CD4-positive, CD25-positive, alpha-beta regulatory T cell (primary cell): ENCODE results near the gene NFKBIL1. TPM values are rescaled to one million over a fixed set of nuclear protein-coding genes. Genes with fewer than 3 reads are reported as not detected.

Experiments used
- ATAC-seq, 2 donors: fragments of 150-1000 bp; cut with Tn5 transposase; one replicate each; pipeline ENCODE4 v1.10.0; 2021; ENCODE audit warnings: low read depth in 2 of 2, moderate number of reproducible peaks in 2 of 2, moderate library complexity in 1 of 2
- DNase-seq, 3 donors: peaks; one replicate each; pipeline versions ENCODE4 v3.0.0 to v3.0.0-alpha.2; 2012 to 2022; ENCODE audit warnings: mixed read lengths in 1 of 3
- H3K27ac ChIP-seq: one replicate; pipeline ENCODE4 v1.7.0; 2013; ENCODE audit warnings: mild to moderate bottlenecking, low read length; ENCODE audit not compliant: insufficient read depth, poor library complexity, severe bottlenecking
- H3K27me3 ChIP-seq: one replicate; pipeline ENCODE4 v1.7.0; 2013; ENCODE audit warnings: low read length; ENCODE audit not compliant: control insufficient read depth, insufficient read depth
- H3K36me3 ChIP-seq: one replicate; pipeline ENCODE4 v1.7.0; 2013; ENCODE audit warnings: mild to moderate bottlenecking, low read length, moderate library complexity; ENCODE audit not compliant: control insufficient read depth, insufficient read depth
- H3K4me1 ChIP-seq: 2 replicates; pipeline ENCODE4 v1.7.0; 2013; ENCODE audit warnings: mild to moderate bottlenecking, low read length; ENCODE audit not compliant: insufficient read depth, control insufficient read depth, poor library complexity, severe bottlenecking
- H3K4me3 ChIP-seq: one replicate; pipeline ENCODE4 v1.7.0; 2013; ENCODE audit warnings: low read depth, mild to moderate bottlenecking, low read length, moderate library complexity
- H3K9me3 ChIP-seq, 2 experiments: 1 replicate in 1 of 2; 2 replicates in 1 of 2; pipeline ENCODE4 v1.7.0; 2013; ENCODE audit warnings: low read length in 2 of 2, mild to moderate bottlenecking in 1 of 2, moderate library complexity in 1 of 2; ENCODE audit not compliant: control insufficient read depth in 2 of 2
- H3K27ac Mint-ChIP-seq, 3 donors: one replicate each; pipeline ENCODE4 v1.8.0; 2020 to 2022; ENCODE audit warnings: mild to moderate bottlenecking in 3 of 3, mixed read lengths in 3 of 3, moderate library complexity in 2 of 3
- H3K27me3 Mint-ChIP-seq: one replicate; pipeline ENCODE4 v1.8.0; 2022; ENCODE audit warnings: mild to moderate bottlenecking, mixed read lengths
- H3K36me3 Mint-ChIP-seq: one replicate; pipeline ENCODE4 v1.8.0; 2020; ENCODE audit warnings: mixed read lengths
- H3K4me1 Mint-ChIP-seq, 4 donors: one replicate each; pipeline ENCODE4 v1.8.0; 2020 to 2022; ENCODE audit warnings: mixed read lengths in 4 of 4, mild to moderate bottlenecking in 1 of 4
- H3K4me3 Mint-ChIP-seq, 4 donors: one replicate each; pipeline ENCODE4 v1.8.0; 2020 to 2022; ENCODE audit warnings: mild to moderate bottlenecking in 4 of 4, mixed read lengths in 4 of 4, moderate library complexity in 3 of 4
- H3K9me3 Mint-ChIP-seq, 7 donors: one replicate each; pipeline ENCODE4 v1.8.0; 2020 to 2022; ENCODE audit warnings: mixed read lengths in 7 of 7, mild to moderate bottlenecking in 3 of 7, moderate library complexity in 2 of 7
- polyA plus RNA-seq, 4 donors: library from polyadenylated mRNA; unstranded; fragments of 300-500 nt; fragmentation: Illumina TruSeq; gene quantifications; one replicate each; pipeline ENCODE4 v1.2.3, GENCODE V29; 2021
- total RNA-seq: library from RNA; stranded (reverse); gene quantifications from one replicate; pipeline ENCODE4 v1.2.3, GENCODE V29; 2022

The NFKBIL1 gene
- total and polyA plus RNA-seq, 5 donors from 2014 or later = 4.6 to 9.4 (median 6.4) TPM

DNA sequence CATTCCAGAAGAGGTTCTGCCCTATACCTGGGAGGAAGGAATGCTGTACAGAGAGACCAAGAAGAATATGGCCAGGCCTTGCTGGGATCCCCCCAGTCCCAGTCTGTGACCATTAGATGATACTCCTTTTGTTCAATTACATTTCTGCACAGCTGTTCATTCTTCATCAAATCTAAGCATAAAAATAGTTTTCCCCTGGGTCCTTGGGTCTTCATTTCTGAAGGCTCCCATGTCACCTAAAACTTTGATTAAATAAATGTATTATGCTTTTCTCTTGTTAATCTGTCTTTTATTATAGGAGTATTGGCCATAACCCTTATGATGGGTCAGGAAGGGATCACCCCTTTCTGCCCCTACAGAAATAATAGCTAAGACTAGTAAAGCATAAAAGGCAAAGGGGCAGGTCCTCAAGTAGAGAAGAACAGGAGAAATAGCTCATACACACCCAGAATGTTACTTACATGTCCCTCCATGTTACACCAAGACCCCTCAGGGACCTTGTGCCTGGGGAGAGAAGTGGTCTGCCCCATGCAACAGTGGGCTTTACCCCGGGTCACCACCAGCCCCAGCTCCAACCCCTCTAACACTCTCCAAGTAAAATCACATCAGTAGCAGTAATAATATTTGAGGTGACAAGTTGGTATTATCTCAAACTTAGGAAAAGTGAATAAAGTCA is 22.6 kb downstream of the NFKBIL1 start:
- DNase-seq (no peak), ATAC-seq (no peak)
- H3K9me3 ChIP-seq = no peaks in the 10 kb centered on the region
- Mint-ChIP-seq H3K4me1 (peaks cover 24 to 96% (median 74%) of the 10 kb centered on the region in 4 donors), H3K27ac (peak overlapping the region; percentile 89 to 98 (median 91)), H3K4me3 (peak overlapping the region; percentile 22 to 100 (median 66)), H3K9me3 (no peaks in the 10 kb centered on the region), H3K27me3 (peaks cover 10% of the 10 kb centered on the region), H3K36me3 (peaks cover 17% of the 10 kb centered on the region)
- peak overlapping the region; percentile 95 for H3K27ac ChIP-seq
- peaks cover 79% of the 10 kb centered on the region for H3K4me1 ChIP-seq
- peaks cover 3% of the 10 kb centered on the region for H3K36me3 ChIP-seq
- peak overlapping the region; percentile 29 for H3K4me3 ChIP-seq
- no peaks in the 10 kb centered on the region for H3K27me3 ChIP-seq

DNA sequence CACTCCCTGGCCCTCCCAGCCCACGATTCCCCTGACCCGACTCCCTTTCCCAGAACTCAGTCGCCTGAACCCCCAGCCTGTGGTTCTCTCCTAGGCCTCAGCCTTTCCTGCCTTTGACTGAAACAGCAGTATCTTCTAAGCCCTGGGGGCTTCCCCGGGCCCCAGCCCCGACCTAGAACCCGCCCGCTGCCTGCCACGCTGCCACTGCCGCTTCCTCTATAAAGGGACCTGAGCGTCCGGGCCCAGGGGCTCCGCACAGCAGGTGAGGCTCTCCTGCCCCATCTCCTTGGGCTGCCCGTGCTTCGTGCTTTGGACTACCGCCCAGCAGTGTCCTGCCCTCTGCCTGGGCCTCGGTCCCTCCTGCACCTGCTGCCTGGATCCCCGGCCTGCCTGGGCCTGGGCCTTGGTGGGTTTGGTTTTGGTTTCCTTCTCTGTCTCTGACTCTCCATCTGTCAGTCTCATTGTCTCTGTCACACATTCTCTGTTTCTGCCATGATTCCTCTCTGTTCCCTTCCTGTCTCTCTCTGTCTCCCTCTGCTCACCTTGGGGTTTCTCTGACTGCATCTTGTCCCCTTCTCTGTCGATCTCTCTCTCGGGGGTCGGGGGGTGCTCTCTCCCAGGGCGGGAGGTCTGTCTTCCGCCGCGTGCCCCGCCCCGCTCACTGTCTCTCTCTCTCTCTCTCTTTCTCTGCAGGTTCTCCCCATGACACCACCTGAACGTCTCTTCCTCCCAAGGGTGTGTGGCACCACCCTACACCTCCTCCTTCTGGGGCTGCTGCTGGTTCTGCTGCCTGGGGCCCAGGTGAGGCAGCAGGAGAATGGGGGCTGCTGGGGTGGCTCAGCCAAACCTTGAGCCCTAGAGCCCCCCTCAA is 24.9 kb downstream of the NFKBIL1 start, which contains the start of gene LTA:
TSS of gene LTA (plus strand) at position 249 of the 871 bp plus-strand sequence. CDS start at position 703, 454 bp downstream.
- H3K9me3 Mint-ChIP-seq = no peaks in the 10 kb centered on the region
- peaks cover 5% of the 10 kb centered on the region for H3K27me3 Mint-ChIP-seq
- H3K4me3 Mint-ChIP-seq = peak within 1 kb of the TSS; percentile 99 to 100 (median 100)
- H3K27ac Mint-ChIP-seq = peak within 1 kb of the TSS; percentile 98 to 100 (median 100)
- peaks cover 24 to 99% (median 78%) of the 10 kb centered on the region in 4 donors for H3K4me1 Mint-ChIP-seq
- Histone ChIP-seq H3K4me1 (peaks cover 96% of the 10 kb centered on the region), H3K9me3 (no peaks in the 10 kb centered on the region), H3K4me3 (peak within 1 kb of the TSS; percentile 82), H3K36me3 (no peaks in the 10 kb centered on the region), H3K27me3 (no peaks in the 10 kb centered on the region), H3K27ac (peak within 1 kb of the TSS; percentile 95)
- DNase-seq = peak; percentile 68 to 88 (median 82)
- peaks cover 29% of the 10 kb centered on the region for H3K36me3 Mint-ChIP-seq
- ATAC-seq = peak; percentile 60 to 62

DNA sequence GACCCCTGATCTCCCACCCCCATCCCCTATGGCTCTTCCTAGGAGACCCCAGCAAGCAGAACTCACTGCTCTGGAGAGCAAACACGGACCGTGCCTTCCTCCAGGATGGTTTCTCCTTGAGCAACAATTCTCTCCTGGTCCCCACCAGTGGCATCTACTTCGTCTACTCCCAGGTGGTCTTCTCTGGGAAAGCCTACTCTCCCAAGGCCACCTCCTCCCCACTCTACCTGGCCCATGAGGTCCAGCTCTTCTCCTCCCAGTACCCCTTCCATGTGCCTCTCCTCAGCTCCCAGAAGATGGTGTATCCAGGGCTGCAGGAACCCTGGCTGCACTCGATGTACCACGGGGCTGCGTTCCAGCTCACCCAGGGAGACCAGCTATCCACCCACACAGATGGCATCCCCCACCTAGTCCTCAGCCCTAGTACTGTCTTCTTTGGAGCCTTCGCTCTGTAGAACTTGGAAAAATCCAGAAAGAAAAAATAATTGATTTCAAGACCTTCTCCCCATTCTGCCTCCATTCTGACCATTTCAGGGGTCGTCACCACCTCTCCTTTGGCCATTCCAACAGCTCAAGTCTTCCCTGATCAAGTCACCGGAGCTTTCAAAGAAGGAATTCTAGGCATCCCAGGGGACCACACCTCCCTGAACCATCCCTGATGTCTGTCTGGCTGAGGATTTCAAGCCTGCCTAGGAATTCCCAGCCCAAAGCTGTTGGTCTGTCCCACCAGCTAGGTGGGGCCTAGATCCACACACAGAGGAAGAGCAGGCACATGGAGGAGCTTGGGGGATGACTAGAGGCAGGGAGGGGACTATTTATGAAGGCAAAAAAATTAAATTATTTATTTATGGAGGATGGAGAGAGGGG is 26.1 kb downstream of the NFKBIL1 start:
- Mint-ChIP-seq H3K4me1 (peaks cover 15 to 97% (median 72%) of the 10 kb centered on the region in 4 donors), H3K36me3 (peaks cover 30% of the 10 kb centered on the region)
- no peak for DNase-seq

DNA sequence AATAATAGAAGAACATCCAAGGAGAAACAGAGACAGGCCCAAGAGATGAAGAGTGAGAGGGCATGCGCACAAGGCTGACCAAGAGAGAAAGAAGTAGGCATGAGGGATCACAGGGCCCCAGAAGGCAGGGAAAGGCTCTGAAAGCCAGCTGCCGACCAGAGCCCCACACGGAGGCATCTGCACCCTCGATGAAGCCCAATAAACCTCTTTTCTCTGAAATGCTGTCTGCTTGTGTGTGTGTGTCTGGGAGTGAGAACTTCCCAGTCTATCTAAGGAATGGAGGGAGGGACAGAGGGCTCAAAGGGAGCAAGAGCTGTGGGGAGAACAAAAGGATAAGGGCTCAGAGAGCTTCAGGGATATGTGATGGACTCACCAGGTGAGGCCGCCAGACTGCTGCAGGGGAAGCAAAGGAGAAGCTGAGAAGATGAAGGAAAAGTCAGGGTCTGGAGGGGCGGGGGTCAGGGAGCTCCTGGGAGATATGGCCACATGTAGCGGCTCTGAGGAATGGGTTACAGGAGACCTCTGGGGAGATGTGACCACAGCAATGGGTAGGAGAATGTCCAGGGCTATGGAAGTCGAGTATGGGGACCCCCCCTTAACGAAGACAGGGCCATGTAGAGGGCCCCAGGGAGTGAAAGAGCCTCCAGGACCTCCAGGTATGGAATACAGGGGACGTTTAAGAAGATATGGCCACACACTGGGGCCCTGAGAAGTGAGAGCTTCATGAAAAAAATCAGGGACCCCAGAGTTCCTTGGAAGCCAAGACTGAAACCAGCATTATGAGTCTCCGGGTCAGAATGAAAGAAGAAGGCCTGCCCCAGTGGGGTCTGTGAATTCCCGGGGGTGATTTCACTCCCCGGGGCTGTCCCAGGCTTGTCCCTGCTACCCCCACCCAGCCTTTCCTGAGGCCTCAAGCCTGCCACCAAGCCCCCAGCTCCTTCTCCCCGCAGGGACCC is 27.0 kb downstream of the NFKBIL1 start:
- ATAC-seq (no peak), DNase-seq (no peak)
- no peaks in the 10 kb centered on the region for H3K27me3 ChIP-seq
- Mint-ChIP-seq H3K4me3 (peak overlapping the region; percentile 99 to 100 (median 100)), H3K4me1 (peaks cover 6 to 97% (median 73%) of the 10 kb centered on the region in 4 donors), H3K27ac (peak overlapping the region; percentile 98 to 100 (median 100)), H3K9me3 (no peaks in the 10 kb centered on the region), H3K27me3 (peaks cover 5% of the 10 kb centered on the region), H3K36me3 (peaks cover 31% of the 10 kb centered on the region)
- H3K9me3 ChIP-seq = no peaks in the 10 kb centered on the region
- H3K4me1 ChIP-seq = peaks cover 96% of the 10 kb centered on the region
- H3K27ac ChIP-seq = peak overlapping the region; percentile 95
- peaks cover 10% of the 10 kb centered on the region for H3K36me3 ChIP-seq
- H3K4me3 ChIP-seq = peak overlapping the region; percentile 99

More for the DNA sequence above, 26.1 kb downstream of the NFKBIL1 start:
- H3K36me3 ChIP-seq = peaks cover 8% of the 10 kb centered on the region
- H3K27me3 ChIP-seq = no peaks in the 10 kb centered on the region
- H3K27ac ChIP-seq = peak overlapping the region; percentile 95
- Mint-ChIP-seq H3K4me3 (peak overlapping the region; percentile 99 to 100 (median 100)), H3K27ac (peak overlapping the region; percentile 98 to 100 (median 100)), H3K9me3 (no peaks in the 10 kb centered on the region), H3K27me3 (peaks cover 5% of the 10 kb centered on the region)
- H3K4me3 ChIP-seq = peak overlapping the region; percentile 82
- peaks cover 96% of the 10 kb centered on the region for H3K4me1 ChIP-seq
- no peak for ATAC-seq
- H3K9me3 ChIP-seq = no peaks in the 10 kb centered on the region

DNA sequence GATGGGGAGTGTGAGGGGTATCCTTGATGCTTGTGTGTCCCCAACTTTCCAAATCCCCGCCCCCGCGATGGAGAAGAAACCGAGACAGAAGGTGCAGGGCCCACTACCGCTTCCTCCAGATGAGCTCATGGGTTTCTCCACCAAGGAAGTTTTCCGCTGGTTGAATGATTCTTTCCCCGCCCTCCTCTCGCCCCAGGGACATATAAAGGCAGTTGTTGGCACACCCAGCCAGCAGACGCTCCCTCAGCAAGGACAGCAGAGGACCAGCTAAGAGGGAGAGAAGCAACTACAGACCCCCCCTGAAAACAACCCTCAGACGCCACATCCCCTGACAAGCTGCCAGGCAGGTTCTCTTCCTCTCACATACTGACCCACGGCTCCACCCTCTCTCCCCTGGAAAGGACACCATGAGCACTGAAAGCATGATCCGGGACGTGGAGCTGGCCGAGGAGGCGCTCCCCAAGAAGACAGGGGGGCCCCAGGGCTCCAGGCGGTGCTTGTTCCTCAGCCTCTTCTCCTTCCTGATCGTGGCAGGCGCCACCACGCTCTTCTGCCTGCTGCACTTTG is 28.0 kb downstream of the NFKBIL1 start, which contains the start of gene TNF:
TSS of gene TNF (plus strand) at position 231 of the 567 bp plus-strand sequence. CDS start at position 408, 177 bp downstream.
- Histone ChIP-seq H3K27me3 (no peaks in the 10 kb centered on the region), H3K36me3 (peaks cover 10% of the 10 kb centered on the region), H3K4me3 (peak within 1 kb of the TSS; percentile 99), H3K4me1 (peaks cover 97% of the 10 kb centered on the region), H3K27ac (peak within 1 kb of the TSS; percentile 95), H3K9me3 (no peaks in the 10 kb centered on the region)
- ATAC-seq (peak in 1 of 2 donors; percentile 3), DNase-seq (peak; percentile 50 to 91 (median 72))
- Mint-ChIP-seq H3K4me1 (peaks cover 6 to 96% (median 73%) of the 10 kb centered on the region in 4 donors), H3K36me3 (peaks cover 33% of the 10 kb centered on the region), H3K27me3 (peaks cover 5% of the 10 kb centered on the region), H3K4me3 (peak within 1 kb of the TSS; percentile 99 to 100 (median 100)), H3K9me3 (peaks cover 0 to 2% (median 0%) of the 10 kb centered on the region in 7 donors), H3K27ac (peak within 1 kb of the TSS; percentile 98 to 100 (median 100))

DNA sequence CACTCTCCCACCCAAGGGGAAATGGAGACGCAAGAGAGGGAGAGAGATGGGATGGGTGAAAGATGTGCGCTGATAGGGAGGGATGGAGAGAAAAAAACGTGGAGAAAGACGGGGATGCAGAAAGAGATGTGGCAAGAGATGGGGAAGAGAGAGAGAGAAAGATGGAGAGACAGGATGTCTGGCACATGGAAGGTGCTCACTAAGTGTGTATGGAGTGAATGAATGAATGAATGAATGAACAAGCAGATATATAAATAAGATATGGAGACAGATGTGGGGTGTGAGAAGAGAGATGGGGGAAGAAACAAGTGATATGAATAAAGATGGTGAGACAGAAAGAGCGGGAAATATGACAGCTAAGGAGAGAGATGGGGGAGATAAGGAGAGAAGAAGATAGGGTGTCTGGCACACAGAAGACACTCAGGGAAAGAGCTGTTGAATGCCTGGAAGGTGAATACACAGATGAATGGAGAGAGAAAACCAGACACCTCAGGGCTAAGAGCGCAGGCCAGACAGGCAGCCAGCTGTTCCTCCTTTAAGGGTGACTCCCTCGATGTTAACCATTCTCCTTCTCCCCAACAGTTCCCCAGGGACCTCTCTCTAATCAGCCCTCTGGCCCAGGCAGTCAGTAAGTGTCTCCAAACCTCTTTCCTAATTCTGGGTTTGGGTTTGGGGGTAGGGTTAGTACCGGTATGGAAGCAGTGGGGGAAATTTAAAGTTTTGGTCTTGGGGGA is 28.7 kb downstream of the NFKBIL1 start:
- Mint-ChIP-seq H3K9me3 (peaks cover 0 to 2% (median 0%) of the 10 kb centered on the region in 7 donors), H3K4me1 (peaks cover 6 to 92% (median 70%) of the 10 kb centered on the region in 4 donors)
- peaks cover 10% of the 10 kb centered on the region for H3K36me3 ChIP-seq

More for the DNA sequence above, 28.7 kb downstream of the NFKBIL1 start:
- DNase-seq (peak in 1 of 3 donors; percentile 31), ATAC-seq (no peak)
- Histone ChIP-seq H3K9me3 (no peaks in the 10 kb centered on the region), H3K27me3 (no peaks in the 10 kb centered on the region), H3K27ac (peak overlapping the region; percentile 95), H3K4me3 (peak overlapping the region; percentile 99), H3K4me1 (peaks cover 92% of the 10 kb centered on the region)
- Mint-ChIP-seq H3K4me3 (peak overlapping the region; percentile 99 to 100 (median 100)), H3K36me3 (peaks cover 38% of the 10 kb centered on the region), H3K27ac (peak overlapping the region; percentile 98 to 100 (median 100)), H3K27me3 (peaks cover 5% of the 10 kb centered on the region)
